Measurements from ENCODE around the gene TRMT61A. TPM values are rescaled to one million over a fixed set of nuclear protein-coding genes. Genes with fewer than 3 reads are reported as not detected.

The TRMT61A gene
- polyA plus RNA-seq, 1 of the 3 experiments (the other 2 are of a cell fraction): 15.8 TPM

DNA sequence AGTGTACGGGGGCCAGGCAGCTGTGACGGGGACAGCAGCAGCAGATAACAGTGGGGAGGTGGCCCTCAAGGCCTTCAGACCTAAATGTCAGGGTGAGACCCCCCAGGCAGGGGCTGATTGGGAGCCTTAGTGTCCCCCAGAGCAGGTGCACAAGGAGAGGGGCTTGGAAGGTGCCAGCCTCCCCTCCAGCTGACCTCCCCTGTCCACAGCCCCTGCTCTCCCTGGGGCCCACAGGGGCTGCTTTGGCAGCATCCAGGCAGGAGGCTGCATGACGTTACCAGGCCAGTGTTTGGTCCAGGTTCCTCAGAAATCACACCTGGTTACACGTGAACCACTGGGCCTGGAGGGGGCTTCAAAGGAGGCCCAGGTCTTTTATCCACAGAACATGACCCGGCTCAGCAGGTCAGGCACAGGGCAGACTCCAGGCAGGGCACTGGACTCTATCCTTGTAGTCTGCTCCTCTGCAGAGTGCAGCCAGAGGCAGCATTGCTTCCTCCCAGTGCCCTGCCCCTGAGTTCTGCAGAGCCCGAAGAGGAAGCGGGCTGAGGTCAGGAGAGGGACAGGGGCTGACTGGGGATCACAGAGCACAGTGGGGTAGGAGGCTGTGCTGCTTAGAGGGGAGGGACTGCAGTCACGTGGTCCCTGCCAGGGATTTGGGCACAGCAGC lies 2.6 kb upstream of the TRMT61A start:
- 76% methylated on average over 6 of the region's 8 CpGs for WGBS (ENCODE audit: low lambda C conversion rate)
- Histone ChIP-seq H3K4me1 (ENCODE audit: control insufficient read depth in 1 of 2, insufficient read depth in 2 of 2, low read depth in 1 of 2, low read length in 1 of 2) (peaks cover 9 to 30% of the 10 kb centered on the region in 2 experiments; a peak in 1 of 4 replicates), H3K4me3 (ENCODE audit: low read depth in 2 of 2, low read length in 1 of 2) (no peak overlapping the region), H3K9me3 (no peaks in the 10 kb centered on the region), H3K9ac (no peak overlapping the region), H2AFZ (ENCODE audit: low read depth) (no peak overlapping the region), H3K36me3 (replicated peaks in 1 of 2; ENCODE audit: control insufficient read depth in 1 of 2, insufficient read depth in 2 of 2, low read length in 1 of 2) (peaks cover 0 to 6% of the 10 kb centered on the region in 2 experiments), H4K20me1 (ENCODE audit: insufficient read depth) (peaks cover 6% of the 10 kb centered on the region; the same call in 1 of the 2 replicates), H3K9me2 (no peaks in the 10 kb centered on the region), H3K27me3 (ENCODE audit: insufficient read depth) (peaks cover 16% of the 10 kb centered on the region), H3K27ac (ENCODE audit: low read depth in 2 of 2, low read length in 1 of 2) (no peak overlapping the region), H3K79me2 (ENCODE audit: insufficient read depth) (peaks cover 26% of the 10 kb centered on the region), H3F3A (replicated peaks; ENCODE audit: insufficient read depth) (peaks cover 3% of the 10 kb centered on the region), H3K4me2 (no peak overlapping the region)
- ChIA-PET CTCF (interaction anchor here (8.5 kb wide), 1 partner anchor 8 kb away, joined by 52 read pairs; no protein-coding TSS in a partner anchor), POLR2A (no interaction called here)
- no peak for TF ChIP-seq POLR2AphosphoS5 (IDR thresholded peaks at IDR 0.05; ENCODE audit: low read depth, low read length)
- no peak for TF ChIP-seq ELF1 (IDR thresholded peaks at IDR 0.05)
- TF ChIP-seq GABPA (IDR thresholded peaks at IDR 0.05; ENCODE audit: low read depth): no peak
- TF ChIP-seq ZBTB33 (IDR thresholded peaks at IDR 0.05; ENCODE audit: borderline replicate concordance, low read depth): no peak
- TF ChIP-seq RXRA (IDR thresholded peaks at IDR 0.05; ENCODE audit: borderline replicate concordance, low read depth): no peak
- no peak for TF ChIP-seq EZH2phosphoT487 (IDR thresholded peaks at IDR 0.05; ENCODE audit: borderline replicate concordance, low read depth)
- no peak for DNase-seq

- ChIA-PET POLR2A (no interaction called here), CTCF (interaction anchor here (8.5 kb wide), 1 partner anchor 9 kb away, joined by 52 read pairs; no protein-coding TSS in a partner anchor)
- H3K79me2 ChIP-seq (ENCODE audit: insufficient read depth): peaks cover 31% of the 10 kb centered on the region
- no peak for DNase-seq
- H3K9me2 ChIP-seq: no peaks in the 10 kb centered on the region
- H3K27ac ChIP-seq (ENCODE audit: low read depth in 2 of 2, low read length in 1 of 2): no peak overlapping the region
- H3K4me1 ChIP-seq (ENCODE audit: control insufficient read depth in 1 of 2, insufficient read depth in 2 of 2, low read depth in 1 of 2, low read length in 1 of 2): peaks cover 9 to 30% of the 10 kb centered on the region in 2 experiments; a peak in 1 of 4 replicates
- H3K9ac ChIP-seq: no peak overlapping the region
- H4K20me1 ChIP-seq (ENCODE audit: insufficient read depth): peaks cover 9% of the 10 kb centered on the region; the same call in 1 of the 2 replicates
- H3K27me3 ChIP-seq (ENCODE audit: insufficient read depth): peaks cover 12% of the 10 kb centered on the region
- no peak overlapping the region for H2AFZ ChIP-seq (ENCODE audit: low read depth)
- 43% methylated on average over 1 of the region's 1 CpG for WGBS (ENCODE audit: low lambda C conversion rate)
- H3K4me2 ChIP-seq: no peak overlapping the region
- no peaks in the 10 kb centered on the region for H3K9me3 ChIP-seq
- H3F3A ChIP-seq (replicated peaks; ENCODE audit: insufficient read depth): peaks cover 3% of the 10 kb centered on the region
- no peak overlapping the region for H3K4me3 ChIP-seq (ENCODE audit: low read depth in 2 of 2, low read length in 1 of 2)
- peaks cover 0 to 6% of the 10 kb centered on the region in 2 experiments for H3K36me3 ChIP-seq (replicated peaks in 1 of 2; ENCODE audit: control insufficient read depth in 1 of 2, insufficient read depth in 2 of 2, low read length in 1 of 2)
- TF ChIP-seq FOXM1 (IDR thresholded peaks at IDR 0.05; ENCODE audit: low read depth) (no peak), MXI1 (IDR thresholded peaks at IDR 0.05; ENCODE audit: low read depth, low read length) (no peak), TEAD4 (IDR thresholded peaks at IDR 0.05; ENCODE audit: borderline replicate concordance, insufficient read depth) (no peak), NFIC (IDR thresholded peaks at IDR 0.05; ENCODE audit: borderline replicate concordance) (no peak), IRF3 (IDR thresholded peaks at IDR 0.05; ENCODE audit: low read depth, low read length) (no peak), SMC3 (IDR thresholded peaks at IDR 0.05; ENCODE audit: low read depth, low read length) (no peak), SIN3A (IDR thresholded peaks at IDR 0.05; ENCODE audit: borderline replicate concordance, low read depth, low read length) (no peak), USF1 (IDR thresholded peaks at IDR 0.05; ENCODE audit: borderline replicate concordance, low read depth) (no peak), EZH2phosphoT487 (IDR thresholded peaks at IDR 0.05; ENCODE audit: borderline replicate concordance, low read depth) (no peak), USF2 (IDR thresholded peaks at IDR 0.05; ENCODE audit: borderline replicate concordance, low read depth, low read length) (no peak), RCOR1 (IDR thresholded peaks at IDR 0.05; ENCODE audit: low read length) (no peak), REST (IDR thresholded peaks at IDR 0.05; ENCODE audit: low read depth, low read length) (no peak), RAD21 (IDR thresholded peaks at IDR 0.05; ENCODE audit: low read length) (no peak), TAF1 (IDR thresholded peaks at IDR 0.05; ENCODE audit: borderline replicate concordance, low read depth, low read length) (no peak)
These were observed 2.1 kb upstream of the TRMT61A start for GRCh38 chr14:103526914-103527248.

Data from SK-N-SH (cell line).